Measurements from ENCODE around the gene SRPX2. TPM values are rescaled to one million over a fixed set of nuclear protein-coding genes. Genes with fewer than 3 reads are reported as not detected.

SRPX2 gene
- 27.1 TPM for polyA plus RNA-seq (2012; ENCODE audit: insufficient read length, low read depth)

- TF ChIP-seq TAF1 (IDR thresholded peaks at IDR 0.05; ENCODE audit: borderline replicate concordance, insufficient read depth, low read length) (peak; percentile 23; the same call in 1 of the 2 replicates), POLR2AphosphoS5 (IDR thresholded peaks at IDR 0.05; ENCODE audit: low read depth, low read length) (peak; percentile 59), SIN3A (IDR thresholded peaks at IDR 0.05; ENCODE audit: borderline replicate concordance, insufficient read depth, low read length) (0 out of 2 replicates have a peak, but pooled peaks have one; percentile 63), REST (IDR thresholded peaks at IDR 0.05; ENCODE audit: insufficient read depth in 1 of 2, low read depth in 2 of 2, low read length in 2 of 2) (no peak), FOXP2 (optimal IDR thresholded peaks at IDR 0.05; ENCODE audit: borderline replicate concordance, extremely low read depth, extremely low read length, insufficient read depth) (no peak)
Observed at GRCh38 chrX:100643956-100644860, at the start of gene SRPX2. Gene SRPX2 (plus strand): TSS chrX:100644199. CDS start chrX:100646323, 2,124 bp downstream.

GRCh38 chrX:100596601-100597000 lies 47.4 kb upstream of the SRPX2 start:
- TF ChIP-seq POLR2AphosphoS5 (IDR thresholded peaks at IDR 0.05; ENCODE audit: low read depth, low read length): no peak
- TF ChIP-seq TAF1 (IDR thresholded peaks at IDR 0.05; ENCODE audit: borderline replicate concordance, insufficient read depth, low read length): no peak
- no peak for TF ChIP-seq REST (IDR thresholded peaks at IDR 0.05; ENCODE audit: insufficient read depth in 1 of 2, low read depth in 2 of 2, low read length in 2 of 2)
- no peak for TF ChIP-seq SIN3A (IDR thresholded peaks at IDR 0.05; ENCODE audit: borderline replicate concordance, insufficient read depth, low read length)
- TF ChIP-seq FOXP2 (optimal IDR thresholded peaks at IDR 0.05; ENCODE audit: borderline replicate concordance, extremely low read depth, extremely low read length, insufficient read depth): no peak

GRCh38 chrX:100599456-100599855 lies 44.5 kb upstream of the SRPX2 start:
- TF ChIP-seq REST (IDR thresholded peaks at IDR 0.05; ENCODE audit: insufficient read depth in 1 of 2, low read depth in 2 of 2, low read length in 2 of 2) (no peak), SIN3A (IDR thresholded peaks at IDR 0.05; ENCODE audit: borderline replicate concordance, insufficient read depth, low read length) (no peak), TAF1 (IDR thresholded peaks at IDR 0.05; ENCODE audit: borderline replicate concordance, insufficient read depth, low read length) (no peak), FOXP2 (optimal IDR thresholded peaks at IDR 0.05; ENCODE audit: borderline replicate concordance, extremely low read depth, extremely low read length, insufficient read depth) (no peak), POLR2AphosphoS5 (IDR thresholded peaks at IDR 0.05; ENCODE audit: low read depth, low read length) (no peak)

- TF ChIP-seq FOXP2 (optimal IDR thresholded peaks at IDR 0.05; ENCODE audit: borderline replicate concordance, extremely low read depth, extremely low read length, insufficient read depth): no peak
- TF ChIP-seq TAF1 (IDR thresholded peaks at IDR 0.05; ENCODE audit: borderline replicate concordance, insufficient read depth, low read length): no peak
- TF ChIP-seq POLR2AphosphoS5 (IDR thresholded peaks at IDR 0.05; ENCODE audit: low read depth, low read length): no peak
- TF ChIP-seq REST (IDR thresholded peaks at IDR 0.05; ENCODE audit: insufficient read depth in 1 of 2, low read depth in 2 of 2, low read length in 2 of 2): no peak
- no peak for TF ChIP-seq SIN3A (IDR thresholded peaks at IDR 0.05; ENCODE audit: borderline replicate concordance, insufficient read depth, low read length)
Observed at GRCh38 chrX:100600340-100600739, 43.7 kb upstream of the SRPX2 start.
